Neuron (in vitro differentiated cells): Measurements from ENCODE around the gene ECM1.

Experiments used
- H2AFZ ChIP-seq: one replicate; pipeline ENCODE4 v1.6.1; 2013; ENCODE audit warnings: low read depth, mild to moderate bottlenecking, inconsistent platforms, low read length, moderate library complexity
- H3K27me3 ChIP-seq: one replicate; pipeline ENCODE4 v1.6.1; 2013; ENCODE audit warnings: low read length; ENCODE audit not compliant: insufficient read depth
- H3K36me3 ChIP-seq: one replicate; pipeline ENCODE4 v1.6.1; 2013; ENCODE audit warnings: low read length; ENCODE audit not compliant: insufficient read depth
- H3K4me1 ChIP-seq: one replicate; pipeline ENCODE4 v1.6.1; 2013; ENCODE audit warnings: low read length; ENCODE audit not compliant: insufficient read depth
- H3K4me3 ChIP-seq: 2 replicates; pipeline ENCODE4 v1.5.1; 2013; ENCODE audit warnings: mild to moderate bottlenecking, low read length, moderate library complexity
- H3K9me3 ChIP-seq: one replicate; pipeline ENCODE4 v1.6.1; 2013; ENCODE audit warnings: low read length

The ECM1 gene

GRCh38 chr1:150484861-150485260 is 23.0 kb upstream of the ECM1 start:
- Histone ChIP-seq H3K4me1 (peaks cover 8% of the 10 kb centered on the region), H3K27me3 (no peaks in the 10 kb centered on the region), H3K4me3 (no peak overlapping the region), H2AFZ (peak overlapping the region; percentile 29), H3K36me3 (peaks cover 9% of the 10 kb centered on the region), H3K9me3 (no peaks in the 10 kb centered on the region)

- H3K36me3 ChIP-seq = peaks cover 26% of the 10 kb centered on the region
- H3K27me3 ChIP-seq = no peaks in the 10 kb centered on the region
- peak within 1 kb of the TSS; percentile 75 for H3K4me3 ChIP-seq
- H3K4me1 ChIP-seq = peaks cover 8% of the 10 kb centered on the region
- no peaks in the 10 kb centered on the region for H3K9me3 ChIP-seq
- H2AFZ ChIP-seq = peak within 1 kb of the TSS; percentile 41
These were observed 20.7 kb upstream of the ECM1 start, which contains the start of gene TARS2 for GRCh38 chr1:150486966-150487762. TSS of gene TARS2 (plus strand) at chr1:150487419. CDS start at chr1:150487451, 32 bp downstream.

- Histone ChIP-seq H3K9me3 (no peaks in the 10 kb centered on the region), H3K27me3 (no peaks in the 10 kb centered on the region), H3K36me3 (peaks cover 30% of the 10 kb centered on the region), H3K4me3 (peak overlapping the region; percentile 75), H2AFZ (peak overlapping the region; percentile 41), H3K4me1 (peaks cover 8% of the 10 kb centered on the region)
These were observed 20.2 kb upstream of the ECM1 start for GRCh38 chr1:150487763-150488115.

- no peak overlapping the region for H2AFZ ChIP-seq
- H3K9me3 ChIP-seq = no peaks in the 10 kb centered on the region
- no peak overlapping the region for H3K4me3 ChIP-seq
- peaks cover 64% of the 10 kb centered on the region for H3K36me3 ChIP-seq
- peaks cover 2% of the 10 kb centered on the region for H3K4me1 ChIP-seq
- no peaks in the 10 kb centered on the region for H3K27me3 ChIP-seq
These were observed 14.7 kb upstream of the ECM1 start for GRCh38 chr1:150493175-150493574.

GRCh38 chr1:150498342-150498741 is 9.6 kb upstream of the ECM1 start:
- Histone ChIP-seq H2AFZ (no peak overlapping the region), H3K4me3 (no peak overlapping the region), H3K36me3 (peaks cover 61% of the 10 kb centered on the region), H3K27me3 (no peaks in the 10 kb centered on the region), H3K4me1 (no peaks in the 10 kb centered on the region), H3K9me3 (no peaks in the 10 kb centered on the region)

GRCh38 chr1:150505431-150505830 is 2.5 kb upstream of the ECM1 start:
- Histone ChIP-seq H3K4me3 (no peak overlapping the region), H3K36me3 (peaks cover 36% of the 10 kb centered on the region), H2AFZ (no peak overlapping the region), H3K27me3 (no peaks in the 10 kb centered on the region), H3K9me3 (no peaks in the 10 kb centered on the region), H3K4me1 (peaks cover 42% of the 10 kb centered on the region)

- no peaks in the 10 kb centered on the region for H3K9me3 ChIP-seq
- peaks cover 42% of the 10 kb centered on the region for H3K4me1 ChIP-seq
- no peaks in the 10 kb centered on the region for H3K27me3 ChIP-seq
- H3K36me3 ChIP-seq = peaks cover 20% of the 10 kb centered on the region
- no peak overlapping the region for H3K4me3 ChIP-seq
- no peak overlapping the region for H2AFZ ChIP-seq
These were observed 1.1 kb downstream of the ECM1 start for GRCh38 chr1:150508982-150509381.

- Histone ChIP-seq H3K4me3 (no peak overlapping the region), H3K4me1 (peaks cover 30% of the 10 kb centered on the region), H3K9me3 (no peaks in the 10 kb centered on the region), H3K27me3 (no peaks in the 10 kb centered on the region), H3K36me3 (no peaks in the 10 kb centered on the region), H2AFZ (no peak overlapping the region)
These were observed 3.6 kb downstream of the ECM1 start for GRCh38 chr1:150511551-150511950.

GRCh38 chr1:150511985-150512660 is 4.2 kb downstream of the ECM1 start:
- H3K4me3 ChIP-seq = no peak overlapping the region
- H3K27me3 ChIP-seq = no peaks in the 10 kb centered on the region
- peaks cover 26% of the 10 kb centered on the region for H3K4me1 ChIP-seq
- no peaks in the 10 kb centered on the region for H3K36me3 ChIP-seq
- no peaks in the 10 kb centered on the region for H3K9me3 ChIP-seq
- H2AFZ ChIP-seq = no peak overlapping the region

- Histone ChIP-seq H3K9me3 (no peaks in the 10 kb centered on the region), H3K4me1 (peaks cover 23% of the 10 kb centered on the region), H3K36me3 (no peaks in the 10 kb centered on the region), H2AFZ (no peak overlapping the region), H3K4me3 (no peak overlapping the region), H3K27me3 (no peaks in the 10 kb centered on the region)
These were observed 4.9 kb downstream of the ECM1 start for GRCh38 chr1:150512846-150513245.

GRCh38 chr1:150513351-150513791 is 5.5 kb downstream of the ECM1 start:
- peaks cover 18% of the 10 kb centered on the region for H3K4me1 ChIP-seq
- no peak overlapping the region for H3K4me3 ChIP-seq
- H3K36me3 ChIP-seq = no peaks in the 10 kb centered on the region
- no peaks in the 10 kb centered on the region for H3K9me3 ChIP-seq
- no peak overlapping the region for H2AFZ ChIP-seq
- H3K27me3 ChIP-seq = no peaks in the 10 kb centered on the region

- no peak overlapping the region for H2AFZ ChIP-seq
- no peaks in the 10 kb centered on the region for H3K27me3 ChIP-seq
- H3K4me1 ChIP-seq = peaks cover 9% of the 10 kb centered on the region
- no peak overlapping the region for H3K4me3 ChIP-seq
- no peaks in the 10 kb centered on the region for H3K36me3 ChIP-seq
- no peaks in the 10 kb centered on the region for H3K9me3 ChIP-seq
These were observed 6.4 kb downstream of the ECM1 start for GRCh38 chr1:150514260-150514659.

GRCh38 chr1:150514913-150515327 is 7.0 kb downstream of the ECM1 start:
- peak overlapping the region; percentile 63 for H2AFZ ChIP-seq
- peaks cover 8% of the 10 kb centered on the region for H3K4me1 ChIP-seq
- no peaks in the 10 kb centered on the region for H3K27me3 ChIP-seq
- H3K9me3 ChIP-seq = no peaks in the 10 kb centered on the region
- H3K36me3 ChIP-seq = no peaks in the 10 kb centered on the region
- peak overlapping the region; percentile 60 for H3K4me3 ChIP-seq
